Activated CD8-positive, alpha-beta memory T cell treated with anti-CD3 and anti-CD28 coated beads, Interleukin-2, amount 50 U/mL, for 24 hours (primary cell): ENCODE measurements around the gene DNAJC22.
"Not testable (repeated sequence)": the region's sequence is repeated elsewhere in the genome, so short reads cannot be mapped to it uniquely, and the experiment has no call there.

Experiments
- DNase-seq: peaks from one replicate; pipeline ENCODE4 v3.0.0-alpha.2; 2020; ENCODE audit errors: extremely low read depth

DNAJC22 gene

DNA sequence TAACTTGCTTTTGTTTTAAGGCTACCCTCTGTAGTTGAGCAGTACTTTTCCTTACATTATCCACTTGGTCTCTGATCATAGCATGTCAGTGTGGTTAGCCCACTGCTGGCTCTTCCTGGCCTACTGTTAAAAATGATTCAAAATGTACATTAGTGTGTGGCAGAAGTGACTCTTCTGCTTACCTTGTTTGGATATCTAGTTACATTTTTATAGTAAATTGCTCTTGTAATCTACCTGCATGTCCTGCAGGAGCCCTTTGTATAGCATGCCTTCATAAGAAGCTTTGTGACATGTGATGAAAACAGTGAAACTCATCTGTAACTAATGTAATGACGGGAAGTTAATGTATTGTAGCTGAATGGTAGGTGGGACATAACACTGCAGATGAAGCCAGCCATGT lies 28.7 kb downstream of the DNAJC22 start:
- no peak for DNase-seq

DNA sequence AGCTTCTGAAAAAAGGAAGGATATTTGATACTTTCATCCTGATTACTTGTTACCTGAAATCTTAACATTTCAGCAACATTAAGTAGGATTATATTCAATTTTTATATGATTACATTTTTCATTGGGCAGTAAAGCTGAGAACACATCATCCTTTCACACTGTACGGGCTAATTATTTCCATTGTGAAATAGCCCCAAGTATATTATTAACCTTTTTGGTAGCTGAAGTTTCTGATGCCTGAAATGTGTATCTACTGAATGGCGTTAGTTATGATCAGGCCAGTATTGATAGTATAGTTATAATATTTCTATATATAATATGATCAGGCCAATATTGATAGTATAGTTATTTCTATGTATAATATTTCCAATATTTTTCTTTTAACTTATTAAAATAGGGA lies 30.7 kb downstream of the DNAJC22 start:
- DNase-seq: no peak

DNA sequence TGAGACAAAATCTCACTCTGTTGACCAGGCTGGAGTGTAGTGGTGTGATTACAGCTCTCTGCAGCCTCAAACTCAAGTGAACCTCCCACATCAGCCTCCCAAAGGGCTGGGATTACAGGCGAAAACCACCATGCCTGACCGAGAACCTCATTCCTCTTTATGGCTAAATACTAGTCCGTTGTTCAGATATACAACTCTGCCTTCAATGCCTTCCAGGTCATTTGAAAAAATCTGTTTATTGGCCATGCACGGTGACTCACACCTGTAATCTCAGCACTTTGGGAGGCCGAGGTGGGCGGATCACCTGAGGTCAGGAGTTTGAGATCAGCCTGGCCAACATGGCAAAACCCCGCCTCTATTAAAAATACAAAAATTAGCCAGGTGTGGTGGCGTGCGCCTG lies 33.5 kb downstream of the DNAJC22 start:
- DNase-seq: not testable (repeated sequence)

DNA sequence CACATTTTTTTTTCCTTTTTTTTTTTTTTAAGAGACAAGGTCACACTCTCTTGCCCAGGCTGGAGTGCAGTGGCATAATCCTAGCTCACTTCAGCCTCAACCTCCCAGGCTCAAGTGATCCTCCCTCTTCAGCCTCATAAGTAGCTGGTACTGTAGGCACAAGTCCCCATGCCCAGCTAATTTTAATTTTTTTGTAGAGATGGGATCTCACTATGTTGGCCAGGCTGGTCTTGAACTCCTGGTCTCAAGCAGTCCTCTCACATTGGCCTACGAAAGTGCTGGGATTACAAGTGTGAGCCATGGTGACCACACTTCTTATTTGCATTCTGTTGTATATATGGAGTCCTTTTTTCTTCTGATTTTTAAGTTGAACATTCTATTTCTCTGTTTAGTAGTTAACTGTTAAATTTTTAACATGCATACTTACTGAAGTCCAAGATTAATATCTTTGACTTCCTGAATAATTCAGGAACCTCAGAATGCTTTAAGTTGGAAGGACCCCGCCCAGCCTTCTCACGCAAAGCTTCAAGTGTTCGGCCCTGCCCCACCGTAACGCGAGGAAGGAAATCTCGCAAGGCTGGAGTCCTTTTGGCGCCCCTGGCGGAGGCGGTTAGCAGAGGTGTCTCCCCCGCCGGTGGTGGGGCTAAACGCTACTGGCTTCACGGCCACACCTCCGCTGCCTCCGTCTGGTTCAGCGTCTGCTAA lies 42.1 kb downstream of the DNAJC22 start:
- DNase-seq: peak; percentile 23

DNA sequence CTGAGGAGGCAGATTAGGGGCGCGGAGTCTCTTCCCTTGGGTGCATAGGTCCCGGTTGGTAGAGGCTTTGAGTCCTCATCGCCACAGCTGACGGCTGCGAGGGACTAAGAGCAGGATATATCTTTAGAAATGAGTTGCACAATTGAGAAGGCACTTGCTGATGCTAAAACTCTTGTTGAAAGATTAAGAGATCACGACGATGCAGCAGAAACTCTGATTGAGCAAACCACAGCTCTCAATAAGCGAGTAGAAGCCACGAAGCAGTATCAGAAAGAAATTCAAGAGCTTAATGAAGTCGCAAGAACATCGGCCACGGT lies 42.7 kb downstream of the DNAJC22 start:
- no peak for DNase-seq

DNA sequence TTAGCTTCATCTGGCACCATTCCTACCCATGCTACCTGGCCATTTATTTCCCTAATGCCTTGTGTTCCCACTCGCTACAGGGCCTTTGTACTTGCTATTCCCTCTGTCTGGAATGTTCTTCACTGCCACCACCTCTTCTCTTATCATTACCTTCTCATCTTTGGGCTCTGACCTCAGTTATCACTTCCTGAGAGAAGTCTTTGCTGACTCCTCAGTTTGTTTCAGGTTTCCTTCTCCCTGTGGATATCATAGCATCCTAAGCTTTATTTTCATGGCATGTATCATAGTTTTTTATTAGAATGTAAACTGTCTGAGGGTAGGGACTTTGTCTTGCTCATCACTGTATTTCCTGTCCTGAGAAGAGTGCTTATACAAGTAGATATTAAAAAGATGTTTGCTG lies 50.3 kb downstream of the DNAJC22 start:
- no peak for DNase-seq

DNA sequence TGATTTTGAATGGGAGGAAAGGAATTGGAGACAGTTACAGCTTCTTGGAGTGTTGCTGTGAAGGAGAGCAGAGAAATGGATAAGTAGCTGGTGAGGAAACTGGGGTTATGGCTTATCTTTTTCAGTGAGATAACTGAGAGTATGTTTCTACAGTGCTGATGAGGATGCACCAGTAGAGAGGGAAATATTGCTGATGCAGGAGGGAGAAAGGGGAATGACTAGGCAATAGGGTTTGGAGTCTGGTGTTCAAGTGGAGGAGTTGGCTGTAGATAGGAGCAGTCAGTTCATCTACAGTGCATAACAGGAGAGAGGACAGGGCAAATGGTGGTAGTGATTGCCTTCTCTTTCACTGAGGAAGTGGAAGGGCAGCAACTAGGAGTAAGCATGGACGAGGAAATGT lies 53.6 kb downstream of the DNAJC22 start:
- DNase-seq: no peak
